ENCODE data around the gene REXO5. TPM values are rescaled to one million over a fixed set of nuclear protein-coding genes. Genes with fewer than 3 reads are reported as not detected.

The REXO5 gene
- total and polyA plus RNA-seq, 2 donors (not counting 1 experiment from before 2014, with no cell fraction given) = 0.42 to 1.3 TPM

DNA sequence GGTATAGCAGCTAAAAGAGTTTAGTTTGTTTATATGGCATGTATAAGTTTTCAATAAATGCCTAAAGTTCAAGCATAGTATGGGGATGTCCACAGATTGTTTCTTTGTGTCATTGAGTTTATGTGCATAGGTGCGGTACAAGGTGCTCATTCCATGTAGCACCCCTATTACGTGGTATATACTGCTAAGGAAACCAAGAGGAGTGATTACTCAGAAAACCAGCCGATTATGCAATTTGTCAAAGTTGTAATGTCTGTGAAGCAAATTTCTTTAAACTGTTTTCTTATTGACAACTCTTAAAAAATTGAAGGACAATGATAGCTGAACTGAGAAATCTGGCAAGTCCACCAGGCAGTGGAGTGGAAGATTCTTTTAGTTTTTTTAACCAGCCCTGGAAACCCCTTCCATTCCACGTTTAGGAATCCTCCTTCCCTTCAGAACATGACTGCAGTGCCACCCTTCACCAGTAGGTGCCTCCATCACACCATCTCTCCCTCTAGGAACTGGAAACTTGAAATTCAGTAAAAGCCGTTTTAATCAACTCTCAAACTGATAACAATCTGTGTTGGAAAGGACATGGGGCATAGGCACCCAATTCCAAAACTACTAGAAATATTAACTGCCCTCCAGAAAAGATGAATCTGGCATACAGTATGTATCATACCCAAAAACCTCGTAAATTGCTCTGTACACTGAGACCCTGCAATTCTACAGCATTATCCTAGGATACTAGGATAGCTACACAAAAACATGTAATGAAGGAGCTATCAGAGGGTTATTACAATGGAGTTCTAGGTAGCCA is 43.5 kb downstream of the REXO5 start:
- Histone ChIP-seq H3K36me3 (replicated peaks in 1 of 2; ENCODE audit: control extremely low read depth in 1 of 2, control insufficient read depth in 1 of 2, extremely low read depth in 1 of 2, insufficient read depth in 2 of 2, low read length in 1 of 2) (no peaks in the 10 kb centered on the region), H3K27ac (ENCODE audit: low read length in 2 of 2) (no peak overlapping the region), H3K27me3 (replicated peaks in 1 of 4; ENCODE audit: control extremely low read depth in 1 of 4, control insufficient read depth in 3 of 4, insufficient read depth in 4 of 4, low read length in 3 of 4) (no peaks in the 10 kb centered on the region), H3K9me3 (ENCODE audit: control extremely low read depth in 1 of 3, control insufficient read depth in 2 of 3, insufficient read depth in 1 of 3, low read length in 2 of 3) (no peaks in the 10 kb centered on the region), H3K79me2 (ENCODE audit: control insufficient read depth, insufficient read depth, low read length) (no peaks in the 10 kb centered on the region), H3K4me3 (ENCODE audit: control extremely low read depth in 1 of 5, extremely low read depth in 1 of 5, insufficient read depth in 1 of 5, low read depth in 2 of 5, low read length in 4 of 5) (no peak overlapping the region), H3K9ac (ENCODE audit: low read length) (no peak overlapping the region), H4K20me1 (ENCODE audit: control insufficient read depth, insufficient read depth, low read length, poor library complexity, severe bottlenecking) (no peaks in the 10 kb centered on the region), H3K4me1 (ENCODE audit: control insufficient read depth in 2 of 2, insufficient read depth in 2 of 2, low read length in 2 of 2) (peaks cover 0 to 3% of the 10 kb centered on the region in 2 donors), H3K4me2 (replicated peaks; ENCODE audit: low read depth, low read length, poor library complexity, severe bottlenecking) (no peak overlapping the region), H2AFZ (ENCODE audit: insufficient read depth, low read depth, low read length, poor library complexity, severe bottlenecking) (no peak overlapping the region)
- H3K4me3 Mint-ChIP-seq = no peak overlapping the region
- intact Hi-C loops (cut with micrococcal nuclease) = loop anchor here (1.0 to 10.0 kb wide), 5 partner anchors 96 to 705 kb away; no protein-coding TSS in a partner anchor
- peaks cover 4% of the 10 kb centered on the region for H3K4me1 Mint-ChIP-seq
- ChIA-PET POLR2A (no interaction called here), CTCF (interaction anchor here (0.5 to 7.5 kb wide), 26 partner anchors 9 to 339 kb away, joined by 3 to 51 read pairs (median 6); partner anchors contain the start of genes ERI2, LDAF1 and REXO5)
- H3K9me3 Mint-ChIP-seq (ENCODE audit: insufficient read depth) = no peaks in the 10 kb centered on the region
- no peaks in the 10 kb centered on the region for H3K27me3 Mint-ChIP-seq
- peak; percentile 73 for DNase-seq
- ATAC-seq (ENCODE audit: low read depth) = peak; percentile 69
- H3K27ac Mint-ChIP-seq = no peak overlapping the region
- TF ChIP-seq, protein P1, sequence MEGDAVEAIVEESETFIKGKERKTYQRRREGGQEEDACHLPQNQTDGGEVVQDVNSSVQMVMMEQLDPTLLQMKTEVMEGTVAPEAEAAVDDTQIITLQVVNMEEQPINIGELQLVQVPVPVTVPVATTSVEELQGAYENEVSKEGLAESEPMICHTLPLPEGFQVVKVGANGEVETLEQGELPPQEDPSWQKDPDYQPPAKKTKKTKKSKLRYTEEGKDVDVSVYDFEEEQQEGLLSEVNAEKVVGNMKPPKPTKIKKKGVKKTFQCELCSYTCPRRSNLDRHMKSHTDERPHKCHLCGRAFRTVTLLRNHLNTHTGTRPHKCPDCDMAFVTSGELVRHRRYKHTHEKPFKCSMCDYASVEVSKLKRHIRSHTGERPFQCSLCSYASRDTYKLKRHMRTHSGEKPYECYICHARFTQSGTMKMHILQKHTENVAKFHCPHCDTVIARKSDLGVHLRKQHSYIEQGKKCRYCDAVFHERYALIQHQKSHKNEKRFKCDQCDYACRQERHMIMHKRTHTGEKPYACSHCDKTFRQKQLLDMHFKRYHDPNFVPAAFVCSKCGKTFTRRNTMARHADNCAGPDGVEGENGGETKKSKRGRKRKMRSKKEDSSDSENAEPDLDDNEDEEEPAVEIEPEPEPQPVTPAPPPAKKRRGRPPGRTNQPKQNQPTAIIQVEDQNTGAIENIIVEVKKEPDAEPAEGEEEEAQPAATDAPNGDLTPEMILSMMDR (IDR thresholded peaks at IDR 0.05) = peak; percentile 100
- TF ChIP-seq EZH2 (IDR thresholded peaks at IDR 0.05; ENCODE audit: borderline replicate concordance, insufficient read depth, low read depth, low read length, poor library complexity, severe bottlenecking) = no peak
- WGBS (ENCODE audit: insufficient coverage) = 0% methylated on average over 1 of the region's 6 CpGs

DNA sequence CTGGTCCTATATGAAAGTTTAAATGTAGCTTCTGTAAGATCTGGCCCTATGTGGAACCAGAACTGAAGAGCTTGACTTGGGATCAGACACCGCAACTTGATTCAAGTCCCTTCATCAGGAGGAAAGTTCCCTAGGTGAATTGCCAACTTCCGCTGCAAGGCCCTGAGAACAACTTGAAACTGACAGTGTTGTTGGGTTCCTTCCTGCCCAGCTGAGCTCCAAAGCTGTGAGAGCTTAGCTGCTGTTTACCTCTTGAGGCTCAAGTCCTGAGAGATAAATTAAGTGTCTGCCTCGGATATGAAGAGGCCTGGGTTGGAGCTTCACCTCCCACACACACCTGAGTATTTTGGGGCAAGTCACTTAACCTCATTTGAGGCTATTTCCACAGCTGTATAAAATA is 44.7 kb downstream of the REXO5 start:
- no peaks in the 10 kb centered on the region for H3K79me2 ChIP-seq (ENCODE audit: control insufficient read depth, insufficient read depth, low read length)
- intact Hi-C loops (cut with micrococcal nuclease) = loop anchor here (1.0 to 10.0 kb wide), 5 partner anchors 94 to 704 kb away; no protein-coding TSS in a partner anchor
- no peak for TF ChIP-seq EZH2 (IDR thresholded peaks at IDR 0.05; ENCODE audit: borderline replicate concordance, insufficient read depth, low read depth, low read length, poor library complexity, severe bottlenecking)
- TF ChIP-seq, protein P1 (IDR thresholded peaks at IDR 0.05) = no peak
- no peak overlapping the region for H3K4me2 ChIP-seq (replicated peaks; ENCODE audit: low read depth, low read length, poor library complexity, severe bottlenecking)
- POLR2A ChIA-PET = no interaction called here
- ATAC-seq (ENCODE audit: low read depth) = no peak
- CTCF ChIA-PET = interaction anchor here (0.8 to 7.5 kb wide), 22 partner anchors 10 to 1721 kb away, joined by 3 to 51 read pairs (median 8); partner anchors contain the start of gene LDAF1
- Mint-ChIP-seq H3K9me3 (ENCODE audit: insufficient read depth) (no peaks in the 10 kb centered on the region), H3K4me1 (peaks cover 4% of the 10 kb centered on the region), H3K27ac (no peak overlapping the region), H3K27me3 (no peaks in the 10 kb centered on the region), H3K4me3 (no peak overlapping the region)
- H3K27me3 ChIP-seq (replicated peaks in 1 of 4; ENCODE audit: control extremely low read depth in 1 of 4, control insufficient read depth in 3 of 4, insufficient read depth in 4 of 4, low read length in 3 of 4) = no peaks in the 10 kb centered on the region
- H3K9me3 ChIP-seq (ENCODE audit: control extremely low read depth in 1 of 3, control insufficient read depth in 2 of 3, insufficient read depth in 1 of 3, low read length in 2 of 3) = no peaks in the 10 kb centered on the region
- DNase-seq = no peak
- H3K27ac ChIP-seq (ENCODE audit: low read length in 2 of 2) = no peak overlapping the region
- no peaks in the 10 kb centered on the region for H3K36me3 ChIP-seq (replicated peaks in 1 of 2; ENCODE audit: control extremely low read depth in 1 of 2, control insufficient read depth in 1 of 2, extremely low read depth in 1 of 2, insufficient read depth in 2 of 2, low read length in 1 of 2)
- no peak overlapping the region for H3K9ac ChIP-seq (ENCODE audit: low read length)
- 94% methylated on average over 2 of the region's 3 CpGs for whole genome bisulfite sequencing (ENCODE audit: insufficient coverage)
- peaks cover 0 to 3% of the 10 kb centered on the region in 2 donors for H3K4me1 ChIP-seq (ENCODE audit: control insufficient read depth in 2 of 2, insufficient read depth in 2 of 2, low read length in 2 of 2)
- no peak overlapping the region for H3K4me3 ChIP-seq (ENCODE audit: control extremely low read depth in 1 of 5, extremely low read depth in 1 of 5, insufficient read depth in 1 of 5, low read depth in 2 of 5, low read length in 4 of 5)
- no peaks in the 10 kb centered on the region for H4K20me1 ChIP-seq (ENCODE audit: control insufficient read depth, insufficient read depth, low read length, poor library complexity, severe bottlenecking)
- no peak overlapping the region for H2AFZ ChIP-seq (ENCODE audit: insufficient read depth, low read depth, low read length, poor library complexity, severe bottlenecking)

Data from B cell (primary cell).